ENCODE results near the gene DTNBP1. TPM values are rescaled to one million over a fixed set of nuclear protein-coding genes. Genes with fewer than 3 reads are reported as not detected.

Gene DTNBP1
- total and polyA plus RNA-seq, 2 of the 8 experiments (the other 6 are each of a cell fraction or from before 2014, with no cell fraction given) = 13.5 to 22.1 TPM

DNA sequence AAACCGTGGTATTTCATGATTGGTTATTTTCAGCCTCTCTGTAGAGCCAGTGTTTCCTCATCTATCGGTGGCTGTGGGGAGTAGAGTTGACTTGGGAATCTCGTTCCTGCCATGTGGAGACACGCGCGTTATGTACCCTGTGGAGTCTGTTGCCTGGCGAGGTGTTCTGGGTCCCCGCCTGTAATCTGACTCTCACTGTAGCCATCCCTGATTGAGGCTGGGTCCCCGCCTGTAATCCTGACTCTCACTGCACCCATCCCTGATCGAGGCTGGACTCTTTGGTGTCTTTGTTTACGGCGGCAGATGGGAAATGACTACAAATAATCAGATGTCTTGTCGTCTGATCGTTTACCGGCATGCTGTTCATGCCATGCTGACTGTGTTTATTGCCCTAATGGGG, 153.9 kb downstream of the DTNBP1 start:
- Histone ChIP-seq H2AFZ (ENCODE audit: low read length) (no peak overlapping the region), H3K27me3 (replicated peaks in 1 of 4; ENCODE audit: control insufficient read depth in 3 of 4, extremely low read depth in 1 of 4, insufficient read depth in 3 of 4, low read length in 3 of 4) (no peaks in the 10 kb centered on the region), H3K27ac (ENCODE audit: low read depth, low read length) (no peak overlapping the region), H3K36me3 (ENCODE audit: control insufficient read depth in 2 of 4, insufficient read depth in 4 of 4, low read length in 3 of 4) (peaks cover 42 to 100% (median 81%) of the 10 kb centered on the region in 4 experiments), H3K9me3 (ENCODE audit: insufficient read depth in 2 of 2, low read depth in 1 of 2, low read length in 1 of 2) (no peaks in the 10 kb centered on the region), H3K4me2 (ENCODE audit: insufficient read depth in 1 of 2, low read depth in 2 of 2, low read length in 2 of 2) (no peak overlapping the region), H3K56ac (replicated peaks; ENCODE audit: insufficient read length, low read depth, low read length) (no peak overlapping the region), H3K18ac (ENCODE audit: extremely low read depth, low read length) (no peak overlapping the region), H3K4me3 (ENCODE audit: extremely low read depth in 1 of 4, insufficient read depth in 2 of 4, low read depth in 3 of 4, low read length in 4 of 4) (no peak overlapping the region), H3K79me1 (ENCODE audit: low read depth, low read length) (peaks cover 24% of the 10 kb centered on the region), H3K23me2 (ENCODE audit: low read depth, low read length) (no peaks in the 10 kb centered on the region; the same call in 1 of the 2 replicates), H3K23ac (ENCODE audit: insufficient read length) (no peak overlapping the region), H2AK5ac (ENCODE audit: low read depth, low read length) (peak overlapping the region; percentile 15; the same call in 1 of the 2 replicates), H2BK20ac (ENCODE audit: low read length) (no peak overlapping the region), H3K14ac (ENCODE audit: insufficient read length) (no peak overlapping the region), H3K79me2 (ENCODE audit: control insufficient read depth in 1 of 2, insufficient read depth in 2 of 2, low read length in 2 of 2) (peaks cover 0 to 72% of the 10 kb centered on the region in 2 experiments; a peak in 2 of 4 replicates), H3K9ac (replicated peaks in 1 of 4; ENCODE audit: extremely low read depth in 1 of 4, low read depth in 3 of 4, low read length in 3 of 4) (no peak overlapping the region), H2BK120ac (replicated peaks; ENCODE audit: low read depth, low read length) (no peak overlapping the region), H3K4me1 (replicated peaks in 1 of 4; ENCODE audit: control insufficient read depth in 3 of 4, insufficient read depth in 4 of 4, low read length in 3 of 4) (peaks cover 0 to 13% (median 8%) of the 10 kb centered on the region in 4 experiments; a peak in 6 of 7 replicates), H2BK15ac (ENCODE audit: low read length) (no peak overlapping the region), H4K8ac (ENCODE audit: extremely low read depth, insufficient read depth, low read length) (no peak overlapping the region), H4K91ac (replicated peaks; ENCODE audit: insufficient read length, low read length) (no peak overlapping the region), H2BK5ac (ENCODE audit: low read depth, low read length) (peak overlapping the region; percentile 62; the same call in 1 of the 2 replicates), H4K20me1 (replicated peaks in 1 of 2; ENCODE audit: control insufficient read depth in 1 of 2, insufficient read depth in 2 of 2, low read length in 2 of 2) (peaks cover 37 to 41% of the 10 kb centered on the region in 2 experiments), H2BK12ac (ENCODE audit: low read depth, low read length) (peak overlapping the region; percentile 43), H3K4ac (replicated peaks; ENCODE audit: insufficient read length, low read depth, low read length) (no peak overlapping the region), H4K5ac (ENCODE audit: insufficient read length, low read depth, low read length) (no peak overlapping the region)
- DNase-seq (ENCODE audit: low read depth in 1 of 2, low spot score in 2 of 2) = no peak
- FAIRE-seq = no peak
- 92% methylated on average over 15 of the region's 15 CpGs; no CpG with 5 or more reads in 1 of the 2 experiments for WGBS, 2 experiments (ENCODE audit: extremely low coverage in 1 of 2, insufficient coverage in 1 of 2, insufficient read length in 1 of 2, insufficient replicate concordance in 2 of 2, low coverage in 1 of 2, low lambda C conversion rate in 2 of 2, missing lambda C conversion rate in 1 of 2)
- POLR2A ChIA-PET (ENCODE audit: partially characterized antibody) = no interaction called here
- CTCF ChIA-PET (ENCODE audit: partially characterized antibody) = interaction anchor here (0.9 kb wide), 1 partner anchor 115 kb away, joined by 4 read pairs; no protein-coding TSS in a partner anchor
- TF ChIP-seq EZH2 (IDR thresholded peaks at IDR 0.05; ENCODE audit: low read depth, low read length, severe bottlenecking) = no peak
- no peak for TF ChIP-seq YY1 (IDR thresholded peaks at IDR 0.05; ENCODE audit: low read depth, low read length)
- TF ChIP-seq, protein P1, sequence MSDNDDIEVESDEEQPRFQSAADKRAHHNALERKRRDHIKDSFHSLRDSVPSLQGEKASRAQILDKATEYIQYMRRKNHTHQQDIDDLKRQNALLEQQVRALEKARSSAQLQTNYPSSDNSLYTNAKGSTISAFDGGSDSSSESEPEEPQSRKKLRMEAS (IDR thresholded peaks at IDR 0.05) = no peak
- TF ChIP-seq HDAC2 (IDR thresholded peaks at IDR 0.05; ENCODE audit: borderline replicate concordance in 1 of 2, low read depth in 2 of 2, low read length in 2 of 2) = no peak
- no peak for TF ChIP-seq CBX8 (IDR thresholded peaks at IDR 0.05; ENCODE audit: borderline replicate concordance, low read depth, low read length)
- no peak for TF ChIP-seq FOSL1 (IDR thresholded peaks at IDR 0.05; ENCODE audit: insufficient read depth, low read depth, low read length)
- TF ChIP-seq SP4 (IDR thresholded peaks at IDR 0.05; ENCODE audit: low read length) = no peak
- TF ChIP-seq POLR2A (IDR thresholded peaks at IDR 0.05; ENCODE audit: control extremely low read depth in 1 of 2, low read depth in 2 of 2, low read length in 2 of 2) = no peak
- TF ChIP-seq KDM1A (IDR thresholded peaks at IDR 0.05; ENCODE audit: borderline replicate concordance, low read length) = no peak
- no peak for TF ChIP-seq TEAD4 (IDR thresholded peaks at IDR 0.05; ENCODE audit: low read depth, low read length)
- no peak for TF ChIP-seq CBX5 (IDR thresholded peaks at IDR 0.05; ENCODE audit: low read depth, low read length)
- TF ChIP-seq MAFK (IDR thresholded peaks at IDR 0.05; ENCODE audit: low read depth, low read length) = no peak
- no peak for TF ChIP-seq TAF1 (IDR thresholded peaks at IDR 0.05; ENCODE audit: low read depth, low read length)
- no peak for TF ChIP-seq ZNF274 (IDR thresholded peaks at IDR 0.05; ENCODE audit: borderline replicate concordance, extremely low read depth, low read length)
- TF ChIP-seq CREB1 (IDR thresholded peaks at IDR 0.05) = no peak
